ENCODE data around the gene TOX3. TPM values are rescaled to one million over a fixed set of nuclear protein-coding genes. Genes with fewer than 3 reads are reported as not detected.

TOX3 gene
- total and polyA plus RNA-seq, 8 donors: 2.8 to 6.0 (median 4.9) TPM

DNA sequence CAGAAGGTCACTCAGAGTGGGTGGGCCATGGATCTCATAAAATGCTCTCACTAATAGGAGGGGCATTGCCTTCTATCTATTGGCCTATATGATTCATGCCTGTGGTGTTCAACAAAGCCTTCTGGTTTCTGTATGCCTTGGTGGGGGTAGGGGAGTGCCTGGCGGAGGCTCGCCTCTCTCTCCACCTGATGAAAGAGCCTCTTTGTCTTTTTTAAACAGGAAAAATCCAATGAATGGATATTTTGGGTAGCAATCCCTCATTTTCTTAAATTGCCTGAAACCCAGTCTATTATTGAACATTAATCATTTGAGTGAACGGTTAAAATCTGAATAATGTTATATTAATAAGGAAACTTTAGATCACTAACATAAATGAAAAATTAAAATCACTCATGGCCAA is 90.6 kb downstream of the TOX3 start:
- intact Hi-C loops (cut with DNase I): no loop called here
- Histone ChIP-seq H3K9me3 (no peaks in the 10 kb centered on the region), H3K4me1 (no peaks in the 10 kb centered on the region), H3K4me3 (no peak overlapping the region), H3K36me3 (no peaks in the 10 kb centered on the region), H3K27ac (no peak overlapping the region), H3K27me3 (no peaks in the 10 kb centered on the region)
- DNase-seq (no peak), ATAC-seq (no peak)
- TF ChIP-seq, protein P1, sequence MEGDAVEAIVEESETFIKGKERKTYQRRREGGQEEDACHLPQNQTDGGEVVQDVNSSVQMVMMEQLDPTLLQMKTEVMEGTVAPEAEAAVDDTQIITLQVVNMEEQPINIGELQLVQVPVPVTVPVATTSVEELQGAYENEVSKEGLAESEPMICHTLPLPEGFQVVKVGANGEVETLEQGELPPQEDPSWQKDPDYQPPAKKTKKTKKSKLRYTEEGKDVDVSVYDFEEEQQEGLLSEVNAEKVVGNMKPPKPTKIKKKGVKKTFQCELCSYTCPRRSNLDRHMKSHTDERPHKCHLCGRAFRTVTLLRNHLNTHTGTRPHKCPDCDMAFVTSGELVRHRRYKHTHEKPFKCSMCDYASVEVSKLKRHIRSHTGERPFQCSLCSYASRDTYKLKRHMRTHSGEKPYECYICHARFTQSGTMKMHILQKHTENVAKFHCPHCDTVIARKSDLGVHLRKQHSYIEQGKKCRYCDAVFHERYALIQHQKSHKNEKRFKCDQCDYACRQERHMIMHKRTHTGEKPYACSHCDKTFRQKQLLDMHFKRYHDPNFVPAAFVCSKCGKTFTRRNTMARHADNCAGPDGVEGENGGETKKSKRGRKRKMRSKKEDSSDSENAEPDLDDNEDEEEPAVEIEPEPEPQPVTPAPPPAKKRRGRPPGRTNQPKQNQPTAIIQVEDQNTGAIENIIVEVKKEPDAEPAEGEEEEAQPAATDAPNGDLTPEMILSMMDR (IDR thresholded peaks at IDR 0.05): no peak

DNA sequence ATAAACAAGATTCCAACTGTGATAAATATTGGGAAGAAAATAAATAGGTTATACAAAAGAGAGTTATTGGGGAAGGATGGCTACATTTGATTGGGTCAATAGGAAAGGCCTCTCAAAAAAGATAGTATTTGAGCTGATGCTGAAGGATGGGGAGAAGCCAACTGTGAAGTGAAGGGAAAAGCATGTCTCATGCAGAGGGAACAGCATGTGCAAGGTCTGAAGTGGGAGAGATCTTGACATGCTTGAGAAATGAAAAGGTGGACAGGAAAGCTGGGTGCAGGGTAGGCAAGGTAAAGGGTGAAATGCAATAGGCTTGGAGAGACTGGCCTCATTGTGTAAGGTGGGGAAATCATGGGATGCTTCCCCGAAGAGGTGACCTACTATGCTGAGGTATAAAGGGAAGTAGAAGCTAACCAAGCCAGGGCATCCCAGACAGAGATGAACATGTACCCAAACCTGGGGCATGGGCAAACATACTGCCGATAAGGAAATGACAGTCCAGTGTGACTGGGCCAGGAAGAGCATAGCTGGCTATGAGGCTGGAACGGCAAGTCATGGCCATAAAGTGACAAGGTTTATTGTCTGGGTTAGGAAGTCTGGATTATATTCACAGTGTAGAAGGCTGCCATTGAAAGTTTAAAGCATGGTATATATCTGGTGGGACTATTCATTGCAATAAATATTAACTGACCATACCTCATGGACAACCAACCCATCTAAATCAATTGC is 91.2 kb downstream of the TOX3 start:
- no peak for DNase-seq
- intact Hi-C loops (cut with DNase I): no loop called here
- Histone ChIP-seq H3K9me3 (no peaks in the 10 kb centered on the region), H3K4me1 (no peaks in the 10 kb centered on the region), H3K4me3 (no peak overlapping the region), H3K27ac (no peak overlapping the region), H3K36me3 (no peaks in the 10 kb centered on the region), H3K27me3 (no peaks in the 10 kb centered on the region)
- ATAC-seq: no peak
- TF ChIP-seq, protein P1 (IDR thresholded peaks at IDR 0.05): no peak

GRCh38 chr16:52453644-52454043 is 93.3 kb downstream of the TOX3 start:
- Histone ChIP-seq H3K4me1 (no peaks in the 10 kb centered on the region), H3K36me3 (no peaks in the 10 kb centered on the region), H3K9me3 (no peaks in the 10 kb centered on the region), H3K4me3 (no peak overlapping the region), H3K27me3 (no peaks in the 10 kb centered on the region), H3K27ac (no peak overlapping the region)
- intact Hi-C loops (cut with DNase I): no loop called here
- no peak for DNase-seq
- TF ChIP-seq, protein P1 (IDR thresholded peaks at IDR 0.05): no peak
- ATAC-seq: no peak

DNA sequence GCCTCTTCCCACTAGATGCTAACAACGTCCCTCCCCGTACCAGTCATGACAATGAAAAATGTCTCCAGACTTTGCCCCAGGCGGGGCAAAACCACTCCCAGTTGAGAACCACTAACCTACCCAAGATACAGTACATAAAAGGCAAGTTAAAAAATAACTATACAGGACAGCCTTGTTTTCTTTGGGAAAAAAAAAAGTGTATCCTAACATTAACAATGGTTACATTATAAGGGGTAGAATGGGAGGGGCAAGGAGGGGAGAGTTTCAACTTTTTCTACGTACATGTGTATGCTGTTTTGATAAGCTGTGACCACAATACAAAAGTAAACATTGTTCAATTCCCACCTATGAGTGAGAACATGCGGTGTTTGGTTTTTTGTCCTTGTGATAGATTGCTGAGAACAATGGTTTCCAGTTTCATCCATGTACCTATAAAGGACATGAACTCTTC is 94.9 kb downstream of the TOX3 start:
- Histone ChIP-seq H3K4me3 (no peak overlapping the region), H3K4me1 (no peaks in the 10 kb centered on the region)
- no peak for ATAC-seq

DNA sequence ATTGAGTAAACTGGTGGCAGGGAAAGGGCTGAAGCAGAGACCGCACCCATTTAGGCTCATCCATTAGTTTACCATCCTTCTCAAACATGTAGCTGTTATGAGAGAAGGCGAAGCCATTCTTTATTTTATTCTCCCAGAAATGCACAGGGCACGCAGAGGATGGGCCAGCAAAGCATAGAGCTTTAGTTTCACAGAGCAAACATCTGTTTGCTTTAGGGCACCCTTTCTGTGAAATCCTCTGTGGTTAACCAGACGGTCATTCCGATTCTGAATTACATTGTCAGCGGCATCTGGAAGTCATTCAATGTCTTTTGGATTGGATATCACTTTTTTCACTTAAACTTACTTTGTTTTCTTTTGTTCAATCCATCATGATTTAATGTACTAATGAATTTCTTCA is 96.0 kb downstream of the TOX3 start:
- Histone ChIP-seq H3K27ac (no peak overlapping the region), H3K9me3 (no peaks in the 10 kb centered on the region), H3K36me3 (no peaks in the 10 kb centered on the region), H3K27me3 (no peaks in the 10 kb centered on the region), H3K4me1 (no peaks in the 10 kb centered on the region), H3K4me3 (no peak overlapping the region)
- ATAC-seq (no peak), DNase-seq (no peak)
- intact Hi-C loops (cut with DNase I): no loop called here
- TF ChIP-seq, protein P1 (IDR thresholded peaks at IDR 0.05): no peak

More for the DNA sequence above, 94.9 kb downstream of the TOX3 start:
- Histone ChIP-seq H3K9me3 (no peaks in the 10 kb centered on the region), H3K27me3 (no peaks in the 10 kb centered on the region), H3K36me3 (no peaks in the 10 kb centered on the region), H3K27ac (no peak overlapping the region)
- intact Hi-C loops (cut with DNase I): no loop called here
- TF ChIP-seq, protein P1 (IDR thresholded peaks at IDR 0.05): no peak
- DNase-seq: no peak
